Measurements from ENCODE around the gene PDF.
"Not testable (repeated sequence)": the region's sequence is repeated elsewhere in the genome, so short reads cannot be mapped to it uniquely, and the experiment has no call there.

The PDF gene

DNA sequence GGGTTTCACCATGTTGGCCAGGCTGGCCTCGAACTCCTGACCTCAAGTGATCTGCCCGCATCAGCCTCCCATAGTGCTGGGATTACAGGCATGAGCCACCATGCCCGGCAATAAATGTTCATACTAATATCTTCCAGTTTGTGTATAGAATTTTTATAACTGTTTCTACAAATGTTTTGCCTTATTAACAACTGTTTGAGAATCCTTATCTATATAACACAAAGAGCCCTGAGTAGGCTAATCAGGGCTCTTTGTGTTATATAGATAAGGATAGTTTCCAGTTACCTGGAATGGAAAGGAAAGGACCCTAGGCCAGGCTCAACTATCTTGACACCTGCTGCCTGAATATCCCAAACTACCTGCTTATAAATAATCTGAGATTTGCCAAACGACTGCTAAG lies 38.5 kb upstream of the PDF start:
- in situ Hi-C loops (cut with HindIII; ENCODE audit: low sequenced_read_pairs): no loop called here

DNA sequence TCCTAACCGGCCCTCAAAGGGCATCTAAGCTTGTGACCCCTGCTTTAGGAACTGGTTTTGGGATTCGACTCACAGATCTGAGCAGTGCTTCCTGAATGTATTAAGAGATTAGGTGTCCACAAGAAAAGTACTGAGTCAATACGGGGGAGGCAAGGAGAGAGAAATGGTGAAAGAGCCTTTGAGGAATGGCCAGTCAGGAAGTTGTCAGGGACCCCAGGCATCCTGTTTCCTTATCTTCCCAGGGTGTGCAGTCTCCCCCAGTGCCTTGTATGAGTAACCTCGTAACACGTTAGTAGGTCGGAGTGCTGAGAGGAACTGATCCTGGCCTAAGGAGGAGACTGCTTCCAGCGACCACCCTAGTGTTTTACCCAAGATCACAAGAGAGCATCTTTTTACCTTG lies 37.6 kb upstream of the PDF start:
- in situ Hi-C loops (cut with HindIII; ENCODE audit: low sequenced_read_pairs): no loop called here
- TF ChIP-seq, protein P1, sequence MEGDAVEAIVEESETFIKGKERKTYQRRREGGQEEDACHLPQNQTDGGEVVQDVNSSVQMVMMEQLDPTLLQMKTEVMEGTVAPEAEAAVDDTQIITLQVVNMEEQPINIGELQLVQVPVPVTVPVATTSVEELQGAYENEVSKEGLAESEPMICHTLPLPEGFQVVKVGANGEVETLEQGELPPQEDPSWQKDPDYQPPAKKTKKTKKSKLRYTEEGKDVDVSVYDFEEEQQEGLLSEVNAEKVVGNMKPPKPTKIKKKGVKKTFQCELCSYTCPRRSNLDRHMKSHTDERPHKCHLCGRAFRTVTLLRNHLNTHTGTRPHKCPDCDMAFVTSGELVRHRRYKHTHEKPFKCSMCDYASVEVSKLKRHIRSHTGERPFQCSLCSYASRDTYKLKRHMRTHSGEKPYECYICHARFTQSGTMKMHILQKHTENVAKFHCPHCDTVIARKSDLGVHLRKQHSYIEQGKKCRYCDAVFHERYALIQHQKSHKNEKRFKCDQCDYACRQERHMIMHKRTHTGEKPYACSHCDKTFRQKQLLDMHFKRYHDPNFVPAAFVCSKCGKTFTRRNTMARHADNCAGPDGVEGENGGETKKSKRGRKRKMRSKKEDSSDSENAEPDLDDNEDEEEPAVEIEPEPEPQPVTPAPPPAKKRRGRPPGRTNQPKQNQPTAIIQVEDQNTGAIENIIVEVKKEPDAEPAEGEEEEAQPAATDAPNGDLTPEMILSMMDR (IDR thresholded peaks at IDR 0.05; ENCODE audit: low read depth, low read length, missing control alignments): no peak
- no peak overlapping the region for H3K4me3 ChIP-seq (ENCODE audit: low read depth, low read length)
- DNase-seq (ENCODE audit: low read depth): no peak

More for the DNA sequence above, 38.5 kb upstream of the PDF start:
- H3K4me3 ChIP-seq (ENCODE audit: low read depth, low read length): no peak overlapping the region
- DNase-seq (ENCODE audit: low read depth): no peak
- TF ChIP-seq, protein P1 (IDR thresholded peaks at IDR 0.05; ENCODE audit: low read depth, low read length, missing control alignments): no peak

DNA sequence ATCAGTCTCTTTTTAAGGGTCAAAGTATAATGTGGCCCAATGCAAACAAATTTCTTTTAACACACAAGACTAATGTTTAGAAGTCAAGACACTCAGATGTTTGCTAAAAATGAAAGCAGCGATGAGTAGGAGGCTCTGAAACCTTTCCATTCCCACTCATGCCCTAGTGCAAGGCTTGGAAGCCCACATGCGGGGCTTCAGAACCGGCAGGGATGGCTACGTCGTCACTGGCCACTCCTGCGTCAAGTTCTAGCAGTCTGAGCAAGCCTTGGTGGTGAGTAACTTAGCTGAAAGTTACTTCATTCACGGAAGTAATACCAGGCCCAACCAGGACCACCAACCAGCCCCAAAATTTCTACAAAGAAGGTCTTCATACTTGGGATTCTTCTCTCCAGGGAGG lies 36.0 kb upstream of the PDF start:
- H3K4me3 ChIP-seq (ENCODE audit: low read depth, low read length): no peak overlapping the region
- in situ Hi-C loops (cut with HindIII; ENCODE audit: low sequenced_read_pairs): no loop called here
- TF ChIP-seq, protein P1 (IDR thresholded peaks at IDR 0.05; ENCODE audit: low read depth, low read length, missing control alignments): no peak
- DNase-seq (ENCODE audit: low read depth): no peak

DNA sequence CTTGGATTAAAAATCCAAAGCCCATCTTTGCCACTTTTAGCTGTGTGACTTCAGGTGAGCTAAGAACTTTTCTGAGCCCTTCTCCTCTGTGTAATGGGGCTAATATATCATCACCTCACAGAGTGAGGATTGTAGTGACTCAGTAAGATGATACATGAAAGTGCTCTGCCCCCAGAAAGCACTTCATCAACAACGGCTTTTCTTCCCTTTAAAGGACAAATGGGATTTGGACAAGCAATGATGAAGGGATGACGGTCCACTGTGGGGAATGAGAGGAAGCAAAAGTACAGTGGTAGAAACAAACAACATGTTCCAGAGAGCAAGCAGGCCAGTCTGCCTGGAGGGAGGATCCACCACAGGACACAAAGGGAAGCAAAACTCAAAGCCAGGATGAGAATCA lies 35.5 kb upstream of the PDF start:
- TF ChIP-seq, protein P1 (IDR thresholded peaks at IDR 0.05; ENCODE audit: low read depth, low read length, missing control alignments): no peak
- no peak overlapping the region for H3K4me3 ChIP-seq (ENCODE audit: low read depth, low read length)
- DNase-seq (ENCODE audit: low read depth): no peak
- in situ Hi-C loops (cut with HindIII; ENCODE audit: low sequenced_read_pairs): no loop called here

DNA sequence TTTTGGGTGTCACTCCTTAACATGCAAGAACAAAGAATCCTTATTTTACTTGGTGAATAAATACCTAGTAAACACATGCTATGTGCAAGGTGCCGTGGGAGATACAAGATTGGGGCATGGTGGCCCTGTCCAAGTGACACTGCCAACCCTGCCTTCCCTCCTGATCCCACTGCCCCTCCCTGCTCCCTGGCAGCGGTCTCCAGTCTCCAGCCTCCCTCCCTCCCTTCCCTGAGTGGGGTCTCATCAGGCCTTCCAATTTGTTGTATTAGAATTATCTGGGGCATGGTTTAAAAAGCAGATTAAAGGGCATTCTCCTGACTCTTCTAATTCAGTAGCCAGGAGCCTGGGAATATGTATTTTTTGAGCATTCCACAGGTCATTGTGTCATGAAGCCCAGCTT lies 33.7 kb upstream of the PDF start:
- in situ Hi-C loops (cut with HindIII; ENCODE audit: low sequenced_read_pairs): no loop called here
- no peak overlapping the region for H3K4me3 ChIP-seq (ENCODE audit: low read depth, low read length)
- TF ChIP-seq, protein P1 (IDR thresholded peaks at IDR 0.05; ENCODE audit: low read depth, low read length, missing control alignments): no peak
- no peak for DNase-seq (ENCODE audit: low read depth)

DNA sequence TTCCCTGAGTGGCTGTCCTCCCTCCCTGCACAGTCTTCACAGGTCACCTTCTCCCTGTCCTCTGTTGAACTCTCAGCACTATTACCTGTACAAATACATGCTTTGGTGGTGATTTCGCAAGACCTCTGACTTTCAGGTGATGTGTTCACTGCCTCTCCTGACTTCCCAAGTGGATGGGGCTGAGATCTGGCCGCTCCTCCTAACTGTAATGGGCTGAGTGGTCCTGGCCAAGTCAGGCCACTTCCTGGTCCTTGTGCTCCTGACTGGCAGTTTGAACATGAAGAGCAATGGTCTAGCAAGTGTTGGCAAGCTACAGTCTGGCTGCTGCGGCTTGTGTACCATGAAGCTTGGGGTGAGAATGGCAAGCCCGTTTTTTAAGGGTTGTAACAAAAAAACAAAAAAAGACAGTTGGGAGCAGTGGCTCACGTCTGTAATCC lies 32.9 kb upstream of the PDF start:
- H3K4me3 ChIP-seq (ENCODE audit: low read depth, low read length): no peak overlapping the region
- TF ChIP-seq, protein P1 (IDR thresholded peaks at IDR 0.05; ENCODE audit: low read depth, low read length, missing control alignments): no peak
- in situ Hi-C loops (cut with HindIII; ENCODE audit: low sequenced_read_pairs): no loop called here
- DNase-seq (ENCODE audit: low read depth): no peak

DNA sequence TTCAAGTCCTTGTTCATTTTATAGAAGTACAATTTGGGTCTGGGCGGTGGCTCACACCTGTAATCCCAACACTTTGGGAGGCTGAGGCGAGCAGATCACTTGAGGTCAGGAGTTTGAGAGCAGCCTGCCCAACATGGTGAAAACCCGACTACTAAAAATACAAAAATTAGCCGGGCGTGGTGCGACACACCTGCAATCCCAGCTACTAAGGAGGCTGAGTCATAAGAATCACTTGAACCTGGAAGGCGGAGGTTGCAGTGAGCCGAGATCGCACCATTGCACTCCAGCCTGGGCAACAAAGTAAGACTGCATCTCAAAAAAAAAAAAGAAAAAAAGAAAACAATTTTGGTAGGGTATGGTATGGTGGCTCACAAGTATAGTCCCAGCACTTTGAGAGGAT lies 29.7 kb upstream of the PDF start:
- DNase-seq (ENCODE audit: low read depth); H3K4me3 ChIP-seq (ENCODE audit: low read depth, low read length); in situ Hi-C loops (cut with HindIII; ENCODE audit: low sequenced_read_pairs): not testable (repeated sequence)
